SK-N-SH treated with all-trans-retinoic acid at 6 μM for 48 hours (cell line): Measurements from ENCODE around the gene P2RY6.

Experiments
- ATAC-seq: fragments of 200-7000 bp; cut with Tn5 transposase; 3 replicates; pipeline ENCODE4 v1.9.1; 2020; ENCODE audit warnings: mild to moderate bottlenecking, moderate library complexity
- ARNTL ChIP-seq: fragments of 450-650 bp; formaldehyde crosslinking; IDR thresholded peaks from 2 replicates; pipeline ENCODE4 v1.5.0; 2020; ENCODE audit warnings: low read depth, mild to moderate bottlenecking, moderate library complexity, borderline replicate concordance
- BACH2 ChIP-seq: fragments of 250-450 bp; sonication (Bioruptor Pico); IDR thresholded peaks from 2 replicates; pipeline ENCODE4 v1.9.0; 2021; ENCODE audit warnings: mild to moderate bottlenecking, borderline replicate concordance
- CSDC2 ChIP-seq: fragments of 250-450 bp; sonication (Bioruptor Pico); IDR thresholded peaks from 2 replicates; pipeline ENCODE4 v1.5.0; 2020; ENCODE audit warnings: mild to moderate bottlenecking, moderate library complexity
- GLIS3 ChIP-seq: fragments of 250-450 bp; sonication (Bioruptor Pico); IDR thresholded peaks from 2 replicates; pipeline ENCODE4 v1.5.0; 2020; ENCODE audit warnings: mild to moderate bottlenecking, moderate library complexity
- ISL1 ChIP-seq: fragments of 250-450 bp; sonication (Bioruptor Pico); IDR thresholded peaks from 2 replicates; pipeline ENCODE4 v2.1.2; 2022; ENCODE audit warnings: mild to moderate bottlenecking, moderate library complexity
- OSR1 ChIP-seq: fragments of 250-450 bp; sonication (Bioruptor Pico); IDR thresholded peaks from 2 replicates; pipeline ENCODE4 v1.8.0; 2022; ENCODE audit warnings: moderate library complexity, mild to moderate bottlenecking, inconsistent platforms
- PPARA ChIP-seq: fragments of 250-450 bp; sonication (Bioruptor Pico); IDR thresholded peaks from 2 replicates; pipeline ENCODE4 v1.5.0; 2020; ENCODE audit warnings: mild to moderate bottlenecking, borderline replicate concordance
- RARB ChIP-seq: fragments of 250-450 bp; sonication (Bioruptor Pico); IDR thresholded peaks from 2 replicates; pipeline ENCODE4 v1.8.0; 2021; ENCODE audit warnings: mild to moderate bottlenecking, moderate library complexity
- SNAI2 ChIP-seq: fragments of 250-450 bp; sonication (Bioruptor Pico); IDR thresholded peaks from 2 replicates; pipeline ENCODE4 v1.5.0; 2020; ENCODE audit warnings: mild to moderate bottlenecking, moderate library complexity
- TCF4 ChIP-seq: fragments of 250-450 bp; sonication (Bioruptor Pico); IDR thresholded peaks from 2 replicates; pipeline ENCODE4 v1.8.0; 2021; ENCODE audit warnings: mild to moderate bottlenecking, moderate library complexity, borderline replicate concordance
- TOX ChIP-seq: fragments of 250-450 bp; sonication (Bioruptor Pico); IDR thresholded peaks from 2 replicates; pipeline ENCODE4 v1.8.0; 2021; ENCODE audit warnings: mild to moderate bottlenecking, moderate library complexity, borderline replicate concordance
- ZC3H10 ChIP-seq: fragments of 250-450 bp; sonication (Bioruptor Pico); IDR thresholded peaks from 2 replicates; pipeline ENCODE4 v1.5.1; 2021; ENCODE audit warnings: mild to moderate bottlenecking, moderate library complexity
- ZFP3 ChIP-seq: fragments of 250-450 bp; sonication (Bioruptor Pico); IDR thresholded peaks from 2 replicates; pipeline ENCODE4 v1.5.0; 2020; ENCODE audit warnings: mild to moderate bottlenecking, moderate library complexity
- ZFP30 ChIP-seq: fragments of 450-650 bp; formaldehyde crosslinking; IDR thresholded peaks from 2 replicates; pipeline ENCODE4 v1.5.0; 2022; ENCODE audit warnings: mild to moderate bottlenecking, moderate library complexity
- ZNF565 ChIP-seq: fragments of 450-650 bp; formaldehyde crosslinking; conservative IDR thresholded peaks from 2 replicates; pipeline ENCODE4 v1.5.0; 2020; ENCODE audit warnings: low read depth, mild to moderate bottlenecking, moderate library complexity
- ZNF70 ChIP-seq: fragments of 450-650 bp; formaldehyde crosslinking; IDR thresholded peaks from 2 replicates; pipeline ENCODE4 v1.5.0; 2020; ENCODE audit warnings: mild to moderate bottlenecking, moderate library complexity
- ZNF8 ChIP-seq: fragments of 450-650 bp; formaldehyde crosslinking; IDR thresholded peaks from 2 replicates; pipeline ENCODE4 v1.5.0; 2020; ENCODE audit warnings: mild to moderate bottlenecking, moderate library complexity
- TF ChIP-seq, protein P1 (sequence below): fragments of 250-450 bp; sonication (Bioruptor Pico); IDR thresholded peaks from 2 replicates; pipeline ENCODE4 v1.5.1; 2020; ENCODE audit warnings: low read depth, mild to moderate bottlenecking, moderate library complexity
- TF ChIP-seq, protein P2 (sequence below): fragments of 250-450 bp; sonication (Bioruptor Pico); IDR thresholded peaks from 2 replicates; pipeline ENCODE4 v1.5.0; 2020; ENCODE audit warnings: mild to moderate bottlenecking, moderate library complexity
- TF ChIP-seq, protein P3 (sequence below): fragments of 250-450 bp; sonication (Bioruptor Pico); IDR thresholded peaks from 2 replicates; pipeline ENCODE4 v1.5.1; 2021; ENCODE audit warnings: mild to moderate bottlenecking, moderate library complexity
- TF ChIP-seq, protein P4 (sequence below): fragments of 250-450 bp; sonication (Bioruptor Pico); IDR thresholded peaks from 2 replicates; pipeline ENCODE4 v1.8.0; 2021; ENCODE audit warnings: low read depth, mild to moderate bottlenecking, moderate library complexity, borderline replicate concordance
- TF ChIP-seq, protein P5 (sequence below): fragments of 250-450 bp; sonication (Bioruptor Pico); IDR thresholded peaks from 2 replicates; pipeline ENCODE4 v1.8.0; 2020; ENCODE audit warnings: mild to moderate bottlenecking, moderate library complexity, borderline replicate concordance

P2RY6 gene

DNA sequence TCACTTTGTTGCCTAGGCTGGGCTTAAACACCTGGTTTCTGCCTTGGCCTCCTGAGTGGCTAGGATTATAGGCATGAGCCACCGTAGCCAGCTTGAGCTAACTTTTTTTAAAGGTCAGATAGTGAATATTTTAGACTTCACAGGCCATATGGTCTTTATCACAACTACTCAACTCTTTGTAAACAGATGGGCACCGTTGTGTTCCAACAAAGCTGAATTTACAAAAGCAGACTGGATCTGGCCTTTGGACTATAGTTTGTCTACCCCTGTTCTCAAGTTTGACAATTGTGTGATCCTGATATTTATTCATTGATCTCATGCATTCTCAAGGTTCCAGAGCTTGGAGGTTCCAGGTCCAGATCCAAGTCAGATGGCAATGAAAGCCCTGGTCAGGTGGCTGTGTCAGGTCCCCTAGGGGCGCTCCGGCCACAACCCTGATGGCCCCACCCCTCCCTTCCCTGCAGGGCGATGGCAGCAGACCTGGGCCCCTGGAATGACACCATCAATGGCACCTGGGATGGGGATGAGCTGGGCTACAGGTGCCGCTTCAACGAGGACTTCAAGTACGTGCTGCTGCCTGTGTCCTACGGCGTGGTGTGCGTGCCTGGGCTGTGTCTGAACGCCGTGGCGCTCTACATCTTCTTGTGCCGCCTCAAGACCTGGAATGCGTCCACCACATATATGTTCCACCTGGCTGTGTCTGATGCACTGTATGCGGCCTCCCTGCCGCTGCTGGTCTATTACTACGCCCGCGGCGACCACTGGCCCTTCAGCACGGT, 38.3 kb upstream of the P2RY6 start:
- TF ChIP-seq PPARA (CRISPR knock-in tag): no peak
- TF ChIP-seq OSR1 (CRISPR knock-in tag): no peak
- TF ChIP-seq CSDC2 (CRISPR knock-in tag): no peak
- no peak for TF ChIP-seq ZC3H10 (CRISPR knock-in tag)
- TF ChIP-seq ARNTL (CRISPR knock-in tag): no peak
- no peak for TF ChIP-seq ZNF8
- TF ChIP-seq SNAI2 (CRISPR knock-in tag): no peak
- TF ChIP-seq, protein P1, sequence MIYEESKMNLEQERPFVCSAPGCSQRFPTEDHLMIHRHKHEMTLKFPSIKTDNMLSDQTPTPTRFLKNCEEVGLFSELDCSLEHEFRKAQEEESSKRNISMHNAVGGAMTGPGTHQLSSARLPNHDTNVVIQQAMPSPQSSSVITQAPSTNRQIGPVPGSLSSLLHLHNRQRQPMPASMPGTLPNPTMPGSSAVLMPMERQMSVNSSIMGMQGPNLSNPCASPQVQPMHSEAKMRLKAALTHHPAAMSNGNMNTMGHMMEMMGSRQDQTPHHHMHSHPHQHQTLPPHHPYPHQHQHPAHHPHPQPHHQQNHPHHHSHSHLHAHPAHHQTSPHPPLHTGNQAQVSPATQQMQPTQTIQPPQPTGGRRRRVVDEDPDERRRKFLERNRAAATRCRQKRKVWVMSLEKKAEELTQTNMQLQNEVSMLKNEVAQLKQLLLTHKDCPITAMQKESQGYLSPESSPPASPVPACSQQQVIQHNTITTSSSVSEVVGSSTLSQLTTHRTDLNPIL (CRISPR knock-in tag): no peak
- no peak for TF ChIP-seq TOX (CRISPR knock-in tag)
- TF ChIP-seq BACH2 (CRISPR knock-in tag): no peak
- TF ChIP-seq, protein P2, sequence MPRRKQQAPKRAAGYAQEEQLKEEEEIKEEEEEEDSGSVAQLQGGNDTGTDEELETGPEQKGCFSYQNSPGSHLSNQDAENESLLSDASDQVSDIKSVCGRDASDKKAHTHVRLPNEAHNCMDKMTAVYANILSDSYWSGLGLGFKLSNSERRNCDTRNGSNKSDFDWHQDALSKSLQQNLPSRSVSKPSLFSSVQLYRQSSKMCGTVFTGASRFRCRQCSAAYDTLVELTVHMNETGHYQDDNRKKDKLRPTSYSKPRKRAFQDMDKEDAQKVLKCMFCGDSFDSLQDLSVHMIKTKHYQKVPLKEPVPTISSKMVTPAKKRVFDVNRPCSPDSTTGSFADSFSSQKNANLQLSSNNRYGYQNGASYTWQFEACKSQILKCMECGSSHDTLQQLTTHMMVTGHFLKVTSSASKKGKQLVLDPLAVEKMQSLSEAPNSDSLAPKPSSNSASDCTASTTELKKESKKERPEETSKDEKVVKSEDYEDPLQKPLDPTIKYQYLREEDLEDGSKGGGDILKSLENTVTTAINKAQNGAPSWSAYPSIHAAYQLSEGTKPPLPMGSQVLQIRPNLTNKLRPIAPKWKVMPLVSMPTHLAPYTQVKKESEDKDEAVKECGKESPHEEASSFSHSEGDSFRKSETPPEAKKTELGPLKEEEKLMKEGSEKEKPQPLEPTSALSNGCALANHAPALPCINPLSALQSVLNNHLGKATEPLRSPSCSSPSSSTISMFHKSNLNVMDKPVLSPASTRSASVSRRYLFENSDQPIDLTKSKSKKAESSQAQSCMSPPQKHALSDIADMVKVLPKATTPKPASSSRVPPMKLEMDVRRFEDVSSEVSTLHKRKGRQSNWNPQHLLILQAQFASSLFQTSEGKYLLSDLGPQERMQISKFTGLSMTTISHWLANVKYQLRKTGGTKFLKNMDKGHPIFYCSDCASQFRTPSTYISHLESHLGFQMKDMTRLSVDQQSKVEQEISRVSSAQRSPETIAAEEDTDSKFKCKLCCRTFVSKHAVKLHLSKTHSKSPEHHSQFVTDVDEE (CRISPR knock-in tag): no peak
- TF ChIP-seq ISL1: no peak
- TF ChIP-seq, protein P3, sequence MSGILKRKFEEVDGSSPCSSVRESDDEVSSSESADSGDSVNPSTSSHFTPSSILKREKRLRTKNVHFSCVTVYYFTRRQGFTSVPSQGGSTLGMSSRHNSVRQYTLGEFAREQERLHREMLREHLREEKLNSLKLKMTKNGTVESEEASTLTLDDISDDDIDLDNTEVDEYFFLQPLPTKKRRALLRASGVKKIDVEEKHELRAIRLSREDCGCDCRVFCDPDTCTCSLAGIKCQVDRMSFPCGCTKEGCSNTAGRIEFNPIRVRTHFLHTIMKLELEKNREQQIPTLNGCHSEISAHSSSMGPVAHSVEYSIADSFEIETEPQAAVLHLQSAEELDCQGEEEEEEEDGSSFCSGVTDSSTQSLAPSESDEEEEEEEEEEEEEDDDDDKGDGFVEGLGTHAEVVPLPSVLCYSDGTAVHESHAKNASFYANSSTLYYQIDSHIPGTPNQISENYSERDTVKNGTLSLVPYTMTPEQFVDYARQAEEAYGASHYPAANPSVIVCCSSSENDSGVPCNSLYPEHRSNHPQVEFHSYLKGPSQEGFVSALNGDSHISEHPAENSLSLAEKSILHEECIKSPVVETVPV (CRISPR knock-in tag): no peak
- no peak for TF ChIP-seq ZFP30 (CRISPR knock-in tag)
- TF ChIP-seq RARB (CRISPR knock-in tag): no peak
- TF ChIP-seq TCF4 (CRISPR knock-in tag): no peak
- TF ChIP-seq, protein P4, sequence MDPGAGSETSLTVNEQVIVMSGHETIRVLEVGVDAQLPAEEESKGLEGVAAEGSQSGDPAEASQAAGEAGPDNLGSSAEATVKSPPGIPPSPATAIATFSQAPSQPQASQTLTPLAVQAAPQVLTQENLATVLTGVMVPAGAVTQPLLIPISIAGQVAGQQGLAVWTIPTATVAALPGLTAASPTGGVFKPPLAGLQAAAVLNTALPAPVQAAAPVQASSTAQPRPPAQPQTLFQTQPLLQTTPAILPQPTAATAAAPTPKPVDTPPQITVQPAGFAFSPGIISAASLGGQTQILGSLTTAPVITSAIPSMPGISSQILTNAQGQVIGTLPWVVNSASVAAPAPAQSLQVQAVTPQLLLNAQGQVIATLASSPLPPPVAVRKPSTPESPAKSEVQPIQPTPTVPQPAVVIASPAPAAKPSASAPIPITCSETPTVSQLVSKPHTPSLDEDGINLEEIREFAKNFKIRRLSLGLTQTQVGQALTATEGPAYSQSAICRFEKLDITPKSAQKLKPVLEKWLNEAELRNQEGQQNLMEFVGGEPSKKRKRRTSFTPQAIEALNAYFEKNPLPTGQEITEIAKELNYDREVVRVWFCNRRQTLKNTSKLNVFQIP (CRISPR knock-in tag): no peak
- no peak for TF ChIP-seq ZNF565
- TF ChIP-seq GLIS3: no peak
- TF ChIP-seq ZFP3 (CRISPR knock-in tag): no peak
- no peak for ATAC-seq

DNA sequence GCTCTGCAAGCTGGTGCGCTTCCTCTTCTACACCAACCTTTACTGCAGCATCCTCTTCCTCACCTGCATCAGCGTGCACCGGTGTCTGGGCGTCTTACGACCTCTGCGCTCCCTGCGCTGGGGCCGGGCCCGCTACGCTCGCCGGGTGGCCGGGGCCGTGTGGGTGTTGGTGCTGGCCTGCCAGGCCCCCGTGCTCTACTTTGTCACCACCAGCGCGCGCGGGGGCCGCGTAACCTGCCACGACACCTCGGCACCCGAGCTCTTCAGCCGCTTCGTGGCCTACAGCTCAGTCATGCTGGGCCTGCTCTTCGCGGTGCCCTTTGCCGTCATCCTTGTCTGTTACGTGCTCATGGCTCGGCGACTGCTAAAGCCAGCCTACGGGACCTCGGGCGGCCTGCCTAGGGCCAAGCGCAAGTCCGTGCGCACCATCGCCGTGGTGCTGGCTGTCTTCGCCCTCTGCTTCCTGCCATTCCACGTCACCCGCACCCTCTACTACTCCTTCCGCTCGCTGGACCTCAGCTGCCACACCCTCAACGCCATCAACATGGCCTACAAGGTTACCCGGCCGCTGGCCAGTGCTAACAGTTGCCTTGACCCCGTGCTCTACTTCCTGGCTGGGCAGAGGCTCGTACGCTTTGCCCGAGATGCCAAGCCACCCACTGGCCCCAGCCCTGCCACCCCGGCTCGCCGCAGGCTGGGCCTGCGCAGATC, 37.5 kb upstream of the P2RY6 start:
- ATAC-seq: no peak
- TF ChIP-seq ZNF565 (no peak), OSR1 (CRISPR knock-in tag) (no peak), TOX (CRISPR knock-in tag) (no peak), ZFP3 (CRISPR knock-in tag) (no peak), RARB (CRISPR knock-in tag) (no peak), ZNF70 (CRISPR knock-in tag) (no peak), PPARA (CRISPR knock-in tag) (no peak), ZC3H10 (CRISPR knock-in tag) (no peak), ARNTL (CRISPR knock-in tag) (no peak), ZNF8 (no peak), GLIS3 (no peak), BACH2 (CRISPR knock-in tag) (no peak)
- TF ChIP-seq, protein P5, sequence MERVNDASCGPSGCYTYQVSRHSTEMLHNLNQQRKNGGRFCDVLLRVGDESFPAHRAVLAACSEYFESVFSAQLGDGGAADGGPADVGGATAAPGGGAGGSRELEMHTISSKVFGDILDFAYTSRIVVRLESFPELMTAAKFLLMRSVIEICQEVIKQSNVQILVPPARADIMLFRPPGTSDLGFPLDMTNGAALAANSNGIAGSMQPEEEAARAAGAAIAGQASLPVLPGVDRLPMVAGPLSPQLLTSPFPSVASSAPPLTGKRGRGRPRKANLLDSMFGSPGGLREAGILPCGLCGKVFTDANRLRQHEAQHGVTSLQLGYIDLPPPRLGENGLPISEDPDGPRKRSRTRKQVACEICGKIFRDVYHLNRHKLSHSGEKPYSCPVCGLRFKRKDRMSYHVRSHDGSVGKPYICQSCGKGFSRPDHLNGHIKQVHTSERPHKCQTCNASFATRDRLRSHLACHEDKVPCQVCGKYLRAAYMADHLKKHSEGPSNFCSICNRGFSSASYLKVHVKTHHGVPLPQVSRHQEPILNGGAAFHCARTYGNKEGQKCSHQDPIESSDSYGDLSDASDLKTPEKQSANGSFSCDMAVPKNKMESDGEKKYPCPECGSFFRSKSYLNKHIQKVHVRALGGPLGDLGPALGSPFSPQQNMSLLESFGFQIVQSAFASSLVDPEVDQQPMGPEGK (CRISPR knock-in tag): no peak
- TF ChIP-seq, protein P4 (CRISPR knock-in tag): no peak
- TF ChIP-seq, protein P2 (CRISPR knock-in tag): no peak
